ENCODE data around the gene DNMT1.
"Not testable (repeated sequence)": the region's sequence is repeated elsewhere in the genome, so short reads cannot be mapped to it uniquely, and the experiment has no call there.

GRCh38 chr19:10200101-10200500 is 5.3 kb upstream of the DNMT1 start:
- TF ChIP-seq MXI1 (conservative IDR thresholded peaks at IDR 0.05; ENCODE audit: poor library complexity, severe bottlenecking); CTCF (IDR thresholded peaks at IDR 0.05; ENCODE audit: poor library complexity, severe bottlenecking); POLR2AphosphoS5 (IDR thresholded peaks at IDR 0.05); REST (IDR thresholded peaks at IDR 0.05; ENCODE audit: borderline replicate concordance); EZH2 (IDR thresholded peaks at IDR 0.05; ENCODE audit: borderline replicate concordance, insufficient read depth, low read length, poor library complexity, severe bottlenecking); TAF1 (IDR thresholded peaks at IDR 0.05; ENCODE audit: low read depth); RAD21 (conservative IDR thresholded peaks at IDR 0.05); EP300 (conservative IDR thresholded peaks at IDR 0.05; ENCODE audit: poor library complexity, severe bottlenecking): not testable (repeated sequence)
